ENCODE data around the gene PCED1B. TPM values are rescaled to one million over a fixed set of nuclear protein-coding genes. Genes with fewer than 3 reads are reported as not detected.

Gene PCED1B
- total and polyA plus RNA-seq, 2 experiments from 2014 or later: 5.1 to 6.6 TPM

DNA sequence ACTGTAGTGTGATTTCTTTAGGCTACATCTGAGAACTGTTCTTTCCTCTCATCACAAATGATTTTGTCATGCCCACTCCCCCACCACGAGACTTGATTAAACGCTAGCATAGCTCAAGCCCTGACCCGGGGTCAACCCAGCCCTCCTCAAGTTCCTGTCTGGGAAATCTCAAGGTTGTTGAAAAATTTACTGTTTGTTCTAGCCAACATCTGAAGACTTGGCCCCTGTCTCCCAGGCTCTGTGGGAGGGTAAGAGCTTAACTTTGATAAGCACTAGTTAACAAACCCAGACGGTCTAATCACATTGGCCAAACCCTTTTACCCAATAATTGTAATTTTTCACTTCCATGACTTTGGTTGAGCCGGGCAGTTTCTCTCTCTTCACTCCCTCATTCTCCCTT is 86.5 kb downstream of the PCED1B start:
- H3K9me2 ChIP-seq (ENCODE audit: insufficient read depth): 0 out of 2 replicates have a peak, but pooled peaks cover 5% of the 10 kb centered on the region
- Mint-ChIP-seq H3K4me1 (no peaks in the 10 kb centered on the region), H3K36me3 (ENCODE audit: low read depth) (peaks cover 6% of the 10 kb centered on the region), H3K9me3 (peaks cover 8% of the 10 kb centered on the region), H3K27me3 (ENCODE audit: insufficient read depth, low read depth, poor library complexity) (no peaks in the 10 kb centered on the region), H3K27ac (no peak overlapping the region), H3K4me3 (no peak overlapping the region)
- H3K4me3 ChIP-seq: no peak overlapping the region
- no peak overlapping the region for H2AFZ ChIP-seq
- ATAC-seq (no peak), DNase-seq (ENCODE audit: low spot score) (no peak)
- no peaks in the 10 kb centered on the region for H3K36me3 ChIP-seq (ENCODE audit: insufficient read depth)
- no peaks in the 10 kb centered on the region for H3K79me2 ChIP-seq (replicated peaks; ENCODE audit: insufficient read depth)
- no peak overlapping the region for H3K27ac ChIP-seq (ENCODE audit: low read depth)
- no peaks in the 10 kb centered on the region for H3K27me3 ChIP-seq (ENCODE audit: insufficient read depth)
- TF ChIP-seq EZH2 (IDR thresholded peaks at IDR 0.05; ENCODE audit: low read depth, unreplicated experiment): no peak
- TF ChIP-seq, protein P1, sequence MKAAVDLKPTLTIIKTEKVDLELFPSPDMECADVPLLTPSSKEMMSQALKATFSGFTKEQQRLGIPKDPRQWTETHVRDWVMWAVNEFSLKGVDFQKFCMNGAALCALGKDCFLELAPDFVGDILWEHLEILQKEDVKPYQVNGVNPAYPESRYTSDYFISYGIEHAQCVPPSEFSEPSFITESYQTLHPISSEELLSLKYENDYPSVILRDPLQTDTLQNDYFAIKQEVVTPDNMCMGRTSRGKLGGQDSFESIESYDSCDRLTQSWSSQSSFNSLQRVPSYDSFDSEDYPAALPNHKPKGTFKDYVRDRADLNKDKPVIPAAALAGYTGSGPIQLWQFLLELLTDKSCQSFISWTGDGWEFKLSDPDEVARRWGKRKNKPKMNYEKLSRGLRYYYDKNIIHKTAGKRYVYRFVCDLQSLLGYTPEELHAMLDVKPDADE (IDR thresholded peaks at IDR 0.05): no peak
- no peak for TF ChIP-seq NANOG (IDR thresholded peaks at IDR 0.05; ENCODE audit: borderline replicate concordance)
- no peak for TF ChIP-seq JUNB (IDR thresholded peaks at IDR 0.05; ENCODE audit: unreplicated experiment)
- TF ChIP-seq, protein P2, sequence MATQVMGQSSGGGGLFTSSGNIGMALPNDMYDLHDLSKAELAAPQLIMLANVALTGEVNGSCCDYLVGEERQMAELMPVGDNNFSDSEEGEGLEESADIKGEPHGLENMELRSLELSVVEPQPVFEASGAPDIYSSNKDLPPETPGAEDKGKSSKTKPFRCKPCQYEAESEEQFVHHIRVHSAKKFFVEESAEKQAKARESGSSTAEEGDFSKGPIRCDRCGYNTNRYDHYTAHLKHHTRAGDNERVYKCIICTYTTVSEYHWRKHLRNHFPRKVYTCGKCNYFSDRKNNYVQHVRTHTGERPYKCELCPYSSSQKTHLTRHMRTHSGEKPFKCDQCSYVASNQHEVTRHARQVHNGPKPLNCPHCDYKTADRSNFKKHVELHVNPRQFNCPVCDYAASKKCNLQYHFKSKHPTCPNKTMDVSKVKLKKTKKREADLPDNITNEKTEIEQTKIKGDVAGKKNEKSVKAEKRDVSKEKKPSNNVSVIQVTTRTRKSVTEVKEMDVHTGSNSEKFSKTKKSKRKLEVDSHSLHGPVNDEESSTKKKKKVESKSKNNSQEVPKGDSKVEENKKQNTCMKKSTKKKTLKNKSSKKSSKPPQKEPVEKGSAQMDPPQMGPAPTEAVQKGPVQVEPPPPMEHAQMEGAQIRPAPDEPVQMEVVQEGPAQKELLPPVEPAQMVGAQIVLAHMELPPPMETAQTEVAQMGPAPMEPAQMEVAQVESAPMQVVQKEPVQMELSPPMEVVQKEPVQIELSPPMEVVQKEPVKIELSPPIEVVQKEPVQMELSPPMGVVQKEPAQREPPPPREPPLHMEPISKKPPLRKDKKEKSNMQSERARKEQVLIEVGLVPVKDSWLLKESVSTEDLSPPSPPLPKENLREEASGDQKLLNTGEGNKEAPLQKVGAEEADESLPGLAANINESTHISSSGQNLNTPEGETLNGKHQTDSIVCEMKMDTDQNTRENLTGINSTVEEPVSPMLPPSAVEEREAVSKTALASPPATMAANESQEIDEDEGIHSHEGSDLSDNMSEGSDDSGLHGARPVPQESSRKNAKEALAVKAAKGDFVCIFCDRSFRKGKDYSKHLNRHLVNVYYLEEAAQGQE (IDR thresholded peaks at IDR 0.05; ENCODE audit: unreplicated experiment): no peak
- TF ChIP-seq POLR2AphosphoS5 (IDR thresholded peaks at IDR 0.05; ENCODE audit: low read depth): no peak
- TF ChIP-seq, protein P3, sequence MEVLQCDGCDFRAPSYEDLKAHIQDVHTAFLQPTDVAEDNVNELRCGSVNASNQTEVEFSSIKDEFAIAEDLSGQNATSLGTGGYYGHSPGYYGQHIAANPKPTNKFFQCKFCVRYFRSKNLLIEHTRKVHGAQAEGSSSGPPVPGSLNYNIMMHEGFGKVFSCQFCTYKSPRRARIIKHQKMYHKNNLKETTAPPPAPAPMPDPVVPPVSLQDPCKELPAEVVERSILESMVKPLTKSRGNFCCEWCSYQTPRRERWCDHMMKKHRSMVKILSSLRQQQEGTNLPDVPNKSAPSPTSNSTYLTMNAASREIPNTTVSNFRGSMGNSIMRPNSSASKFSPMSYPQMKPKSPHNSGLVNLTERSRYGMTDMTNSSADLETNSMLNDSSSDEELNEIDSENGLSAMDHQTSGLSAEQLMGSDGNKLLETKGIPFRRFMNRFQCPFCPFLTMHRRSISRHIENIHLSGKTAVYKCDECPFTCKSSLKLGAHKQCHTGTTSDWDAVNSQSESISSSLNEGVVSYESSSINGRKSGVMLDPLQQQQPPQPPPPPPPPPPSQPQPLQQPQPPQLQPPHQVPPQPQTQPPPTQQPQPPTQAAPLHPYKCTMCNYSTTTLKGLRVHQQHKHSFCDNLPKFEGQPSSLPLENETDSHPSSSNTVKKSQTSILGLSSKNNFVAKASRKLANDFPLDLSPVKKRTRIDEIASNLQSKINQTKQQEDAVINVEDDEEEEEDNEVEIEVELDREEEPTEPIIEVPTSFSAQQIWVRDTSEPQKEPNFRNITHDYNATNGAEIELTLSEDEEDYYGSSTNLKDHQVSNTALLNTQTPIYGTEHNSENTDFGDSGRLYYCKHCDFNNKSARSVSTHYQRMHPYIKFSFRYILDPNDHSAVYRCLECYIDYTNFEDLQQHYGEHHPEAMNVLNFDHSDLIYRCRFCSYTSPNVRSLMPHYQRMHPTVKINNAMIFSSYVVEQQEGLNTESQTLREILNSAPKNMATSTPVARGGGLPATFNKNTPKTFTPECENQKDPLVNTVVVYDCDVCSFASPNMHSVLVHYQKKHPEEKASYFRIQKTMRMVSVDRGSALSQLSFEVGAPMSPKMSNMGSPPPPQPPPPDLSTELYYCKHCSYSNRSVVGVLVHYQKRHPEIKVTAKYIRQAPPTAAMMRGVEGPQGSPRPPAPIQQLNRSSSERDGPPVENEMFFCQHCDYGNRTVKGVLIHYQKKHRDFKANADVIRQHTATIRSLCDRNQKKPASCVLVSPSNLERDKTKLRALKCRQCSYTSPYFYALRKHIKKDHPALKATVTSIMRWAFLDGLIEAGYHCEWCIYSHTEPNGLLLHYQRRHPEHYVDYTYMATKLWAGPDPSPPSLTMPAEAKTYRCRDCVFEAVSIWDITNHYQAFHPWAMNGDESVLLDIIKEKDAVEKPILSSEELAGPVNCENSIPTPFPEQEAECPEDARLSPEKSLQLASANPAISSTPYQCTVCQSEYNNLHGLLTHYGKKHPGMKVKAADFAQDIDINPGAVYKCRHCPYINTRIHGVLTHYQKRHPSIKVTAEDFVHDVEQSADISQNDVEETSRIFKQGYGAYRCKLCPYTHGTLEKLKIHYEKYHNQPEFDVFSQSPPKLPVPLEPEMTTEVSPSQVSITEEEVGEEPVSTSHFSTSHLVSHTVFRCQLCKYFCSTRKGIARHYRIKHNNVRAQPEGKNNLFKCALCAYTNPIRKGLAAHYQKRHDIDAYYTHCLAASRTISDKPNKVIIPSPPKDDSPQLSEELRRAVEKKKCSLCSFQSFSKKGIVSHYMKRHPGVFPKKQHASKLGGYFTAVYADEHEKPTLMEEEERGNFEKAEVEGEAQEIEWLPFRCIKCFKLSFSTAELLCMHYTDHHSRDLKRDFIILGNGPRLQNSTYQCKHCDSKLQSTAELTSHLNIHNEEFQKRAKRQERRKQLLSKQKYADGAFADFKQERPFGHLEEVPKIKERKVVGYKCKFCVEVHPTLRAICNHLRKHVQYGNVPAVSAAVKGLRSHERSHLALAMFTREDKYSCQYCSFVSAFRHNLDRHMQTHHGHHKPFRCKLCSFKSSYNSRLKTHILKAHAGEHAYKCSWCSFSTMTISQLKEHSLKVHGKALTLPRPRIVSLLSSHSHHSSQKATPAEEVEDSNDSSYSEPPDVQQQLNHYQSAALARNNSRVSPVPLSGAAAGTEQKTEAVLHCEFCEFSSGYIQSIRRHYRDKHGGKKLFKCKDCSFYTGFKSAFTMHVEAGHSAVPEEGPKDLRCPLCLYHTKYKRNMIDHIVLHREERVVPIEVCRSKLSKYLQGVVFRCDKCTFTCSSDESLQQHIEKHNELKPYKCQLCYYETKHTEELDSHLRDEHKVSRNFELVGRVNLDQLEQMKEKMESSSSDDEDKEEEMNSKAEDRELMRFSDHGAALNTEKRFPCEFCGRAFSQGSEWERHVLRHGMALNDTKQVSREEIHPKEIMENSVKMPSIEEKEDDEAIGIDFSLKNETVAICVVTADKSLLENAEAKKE (CRISPR knock-in tag; IDR thresholded peaks at IDR 0.05): no peak
- no peak for TF ChIP-seq STAT1 (IDR thresholded peaks at IDR 0.05; ENCODE audit: unreplicated experiment)
- no peak for TF ChIP-seq EZH2phosphoT487 (IDR thresholded peaks at IDR 0.05; ENCODE audit: unreplicated experiment)
- no peak for TF ChIP-seq CREB1 (CRISPR knock-in tag; IDR thresholded peaks at IDR 0.05; ENCODE audit: low read depth)
- TF ChIP-seq ZNF114 (CRISPR knock-in tag; IDR thresholded peaks at IDR 0.05): no peak
- TF ChIP-seq ZNF331 (CRISPR knock-in tag; IDR thresholded peaks at IDR 0.05; ENCODE audit: low read depth): no peak
- TF ChIP-seq, protein P4, sequence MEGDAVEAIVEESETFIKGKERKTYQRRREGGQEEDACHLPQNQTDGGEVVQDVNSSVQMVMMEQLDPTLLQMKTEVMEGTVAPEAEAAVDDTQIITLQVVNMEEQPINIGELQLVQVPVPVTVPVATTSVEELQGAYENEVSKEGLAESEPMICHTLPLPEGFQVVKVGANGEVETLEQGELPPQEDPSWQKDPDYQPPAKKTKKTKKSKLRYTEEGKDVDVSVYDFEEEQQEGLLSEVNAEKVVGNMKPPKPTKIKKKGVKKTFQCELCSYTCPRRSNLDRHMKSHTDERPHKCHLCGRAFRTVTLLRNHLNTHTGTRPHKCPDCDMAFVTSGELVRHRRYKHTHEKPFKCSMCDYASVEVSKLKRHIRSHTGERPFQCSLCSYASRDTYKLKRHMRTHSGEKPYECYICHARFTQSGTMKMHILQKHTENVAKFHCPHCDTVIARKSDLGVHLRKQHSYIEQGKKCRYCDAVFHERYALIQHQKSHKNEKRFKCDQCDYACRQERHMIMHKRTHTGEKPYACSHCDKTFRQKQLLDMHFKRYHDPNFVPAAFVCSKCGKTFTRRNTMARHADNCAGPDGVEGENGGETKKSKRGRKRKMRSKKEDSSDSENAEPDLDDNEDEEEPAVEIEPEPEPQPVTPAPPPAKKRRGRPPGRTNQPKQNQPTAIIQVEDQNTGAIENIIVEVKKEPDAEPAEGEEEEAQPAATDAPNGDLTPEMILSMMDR (conservative IDR thresholded peaks at IDR 0.05; ENCODE audit: low read depth in 2 of 2): no peak
- H4K20me1 ChIP-seq (replicated peaks; ENCODE audit: insufficient read depth): no peaks in the 10 kb centered on the region
- no peaks in the 10 kb centered on the region for H3F3A ChIP-seq (replicated peaks; ENCODE audit: low read depth)
- H3K4me1 ChIP-seq (ENCODE audit: insufficient read depth): no peaks in the 10 kb centered on the region
- no peak overlapping the region for H3K4me2 ChIP-seq

Measured in GM23338 (cell line).